CD4-positive, alpha-beta T cell treated with Interleukin-21 for 1 hour (primary cell): ENCODE data around the gene OSTN.
"Not testable (repeated sequence)": the region's sequence is repeated elsewhere in the genome, so short reads cannot be mapped to it uniquely, and the experiment has no call there.

Experiments used
- DNase-seq: peaks from one replicate; pipeline ENCODE4 v3.0.0-alpha.2; 2020

Gene OSTN, protein sequence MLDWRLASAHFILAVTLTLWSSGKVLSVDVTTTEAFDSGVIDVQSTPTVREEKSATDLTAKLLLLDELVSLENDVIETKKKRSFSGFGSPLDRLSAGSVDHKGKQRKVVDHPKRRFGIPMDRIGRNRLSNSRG

DNA sequence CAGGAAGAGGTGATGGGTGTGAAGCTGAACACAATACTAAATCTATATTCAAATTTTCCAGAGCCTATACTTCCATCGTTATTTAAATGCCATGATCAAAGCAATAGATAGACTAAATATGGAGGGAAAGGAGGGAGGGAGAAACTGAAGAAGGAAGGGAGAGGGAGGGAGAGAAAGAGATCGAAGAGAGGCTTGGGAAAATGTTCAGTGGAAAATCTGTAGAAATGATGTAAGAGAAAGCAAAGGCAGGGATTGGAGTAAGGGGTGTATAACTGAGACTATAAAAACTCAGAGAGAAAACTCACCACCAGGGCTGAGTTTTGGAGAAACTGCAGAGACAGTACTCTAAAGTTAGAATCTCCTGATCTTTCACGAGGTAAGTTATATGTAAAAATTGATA lies at the start of gene OSTN:
OSTN (plus strand) TSS at position 310 of the 400 bp plus-strand sequence. CDS start 13,292 bp downstream, outside the sequence.
- DNase-seq, result no peak

DNA sequence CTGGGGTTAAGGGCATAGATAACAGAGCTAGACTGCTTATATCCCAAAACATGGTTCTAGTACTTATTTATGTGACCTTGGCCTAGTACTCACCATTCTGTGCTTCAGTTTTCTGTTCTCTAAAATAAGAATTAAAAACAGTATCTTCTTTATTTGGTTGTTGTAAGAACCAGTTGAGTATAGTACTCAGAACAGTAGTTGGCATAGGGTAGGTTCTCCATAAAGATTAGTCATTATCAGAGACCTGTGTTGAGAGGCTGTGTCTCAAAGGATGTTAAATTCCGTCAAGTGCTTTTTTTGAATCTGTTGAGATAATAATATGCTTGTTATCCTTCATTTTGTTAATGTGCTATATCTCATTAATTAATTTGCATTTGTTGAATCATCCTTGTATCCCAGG lies 47.4 kb upstream of the OSTN start:
- no peak for DNase-seq

DNA sequence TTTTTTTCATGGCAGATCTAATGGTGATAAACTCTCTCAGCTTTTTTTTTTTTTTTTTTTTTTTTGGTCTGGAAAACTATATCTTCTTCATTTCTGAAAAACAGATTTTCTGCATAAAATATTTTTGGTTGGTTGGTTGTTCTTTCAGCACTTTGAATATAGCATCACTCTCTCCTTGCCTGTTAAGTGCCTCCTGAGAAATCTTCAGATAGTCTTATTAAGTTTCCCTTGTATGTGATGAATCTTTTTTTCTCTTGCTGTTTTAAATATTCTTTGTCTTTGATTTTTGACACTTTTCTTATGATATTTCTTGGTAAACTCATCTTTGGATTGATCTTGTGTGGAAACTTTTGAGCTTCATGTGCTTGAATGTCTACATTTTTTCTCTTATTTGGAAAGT lies 44.2 kb upstream of the OSTN start:
- no peak for DNase-seq

DNA sequence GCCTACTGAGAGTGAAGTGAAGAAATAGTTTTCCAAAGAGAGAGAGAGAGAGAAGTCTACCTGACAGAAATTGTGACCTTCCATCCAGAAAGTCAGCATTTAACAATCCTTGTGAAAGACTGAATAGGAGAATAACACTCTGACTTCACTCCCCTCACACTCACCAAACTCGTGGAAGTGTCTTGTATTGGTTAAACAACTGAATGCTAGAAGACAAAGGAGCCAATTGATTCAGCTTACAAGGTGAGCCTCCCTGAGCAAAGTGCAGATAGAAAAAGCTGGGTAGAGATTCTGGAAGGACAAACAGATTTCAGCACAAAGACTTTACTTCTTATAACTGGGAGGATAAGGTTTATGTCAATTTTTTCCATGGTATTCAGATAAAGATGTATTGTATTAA lies 40.8 kb upstream of the OSTN start:
- DNase-seq, result no peak

DNA sequence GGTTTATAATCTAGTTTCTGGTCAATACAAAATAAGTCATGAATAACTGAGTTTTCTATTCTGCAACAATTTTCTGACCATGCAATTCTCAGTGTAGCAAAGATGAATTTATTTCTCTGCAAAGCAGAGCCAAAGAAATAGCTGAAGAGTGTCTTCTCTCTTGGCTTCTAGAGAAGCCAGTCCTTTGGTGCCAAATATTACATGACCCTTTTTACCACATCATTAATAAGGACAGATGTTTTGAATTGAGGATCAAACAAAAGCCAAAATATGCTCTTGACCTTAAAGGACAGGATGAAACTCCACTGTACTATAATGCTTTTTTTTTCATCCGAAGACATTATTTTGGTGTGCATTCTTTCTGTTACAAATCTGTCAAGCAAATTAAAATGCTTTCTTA lies 40.2 kb upstream of the OSTN start:
- no peak for DNase-seq

DNA sequence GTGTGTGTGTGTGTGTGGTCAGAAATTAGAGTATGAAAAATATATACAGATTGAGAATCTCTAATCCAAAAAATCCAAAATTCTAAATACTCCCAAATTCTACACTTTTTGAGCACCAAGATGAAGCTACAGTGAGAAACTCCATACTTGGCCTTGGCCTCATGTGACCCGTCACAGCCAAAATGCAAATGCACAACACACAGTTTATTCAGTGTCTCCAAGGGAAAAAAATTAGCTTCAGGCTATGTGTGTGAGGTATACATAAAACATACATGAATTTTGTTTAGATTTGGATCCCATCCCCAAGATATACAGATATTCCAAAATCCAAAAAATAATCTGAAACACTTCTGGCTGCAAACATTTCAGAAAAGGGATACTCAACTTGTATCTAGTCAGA lies 33.2 kb upstream of the OSTN start:
- no peak for DNase-seq

- no peak for DNase-seq
Measured at GRCh38 chr3:191166368-191166767, 32.7 kb upstream of the OSTN start.

- DNase-seq, result no peak
Measured at GRCh38 chr3:191169566-191169965, 29.5 kb upstream of the OSTN start.

DNA sequence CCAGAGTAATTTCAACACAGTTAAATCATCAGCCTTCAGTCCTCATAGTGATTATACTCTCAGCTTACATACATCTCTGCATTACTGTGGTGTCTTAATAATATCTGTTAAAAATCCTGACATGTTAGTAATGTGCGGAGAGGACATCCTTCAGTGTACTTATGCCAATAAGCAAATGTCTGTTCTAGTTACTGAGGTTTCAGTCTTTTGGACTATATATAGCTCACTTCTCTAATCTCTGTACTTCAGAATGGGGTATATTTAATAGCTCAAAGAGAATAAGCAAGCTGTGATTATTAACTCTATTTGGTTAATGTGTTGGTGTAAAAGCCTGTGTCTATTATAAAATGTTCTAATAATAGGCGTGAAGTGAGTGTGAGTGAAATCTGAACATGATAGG lies 28.9 kb upstream of the OSTN start:
- no peak for DNase-seq

DNA sequence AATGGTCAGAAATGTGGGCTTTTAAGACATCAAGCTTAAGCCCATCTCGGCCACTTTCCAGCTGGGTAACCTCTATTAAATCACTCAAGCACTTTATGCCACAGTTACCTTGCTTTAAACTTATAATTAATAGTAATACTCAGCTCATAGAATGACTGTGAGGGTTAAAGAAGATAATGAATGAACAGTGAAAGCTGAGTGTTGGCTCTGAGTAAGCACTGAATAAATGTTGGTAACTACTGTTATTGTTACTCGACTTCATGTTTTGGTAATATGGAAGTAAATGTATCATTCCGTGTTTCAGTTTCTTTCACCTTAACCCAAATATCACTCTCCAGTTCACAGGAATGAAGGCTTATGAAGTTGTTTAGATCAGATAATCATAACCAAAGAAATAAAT lies 23.9 kb upstream of the OSTN start:
- DNase-seq, result no peak

- DNase-seq, result no peak
Measured at GRCh38 chr3:191176038-191176785, 22.8 kb upstream of the OSTN start.

DNA sequence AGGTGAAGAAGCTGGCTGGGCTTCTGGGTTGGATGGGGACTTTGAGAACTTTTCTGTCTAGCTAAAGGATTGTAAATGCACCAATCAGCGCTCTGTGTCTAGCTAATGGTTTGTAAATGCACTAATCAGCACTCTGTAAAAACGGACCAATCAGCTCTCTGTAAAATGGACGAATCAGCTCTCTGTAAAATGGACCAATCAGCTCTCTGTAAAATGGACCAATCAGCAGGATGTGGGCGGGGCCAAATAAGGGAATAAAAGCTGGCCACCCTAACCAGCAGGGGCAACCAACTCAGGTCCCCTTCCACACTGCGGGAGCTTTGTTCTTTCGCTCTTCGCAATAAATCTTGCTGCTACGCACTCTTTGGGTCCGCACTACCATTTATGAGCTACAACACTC lies 13.7 kb upstream of the OSTN start:
- DNase-seq, result not testable (repeated sequence)

GRCh38 chr3:191188246-191188645 lies 10.8 kb upstream of the OSTN start:
- not testable (repeated sequence) for DNase-seq

DNA sequence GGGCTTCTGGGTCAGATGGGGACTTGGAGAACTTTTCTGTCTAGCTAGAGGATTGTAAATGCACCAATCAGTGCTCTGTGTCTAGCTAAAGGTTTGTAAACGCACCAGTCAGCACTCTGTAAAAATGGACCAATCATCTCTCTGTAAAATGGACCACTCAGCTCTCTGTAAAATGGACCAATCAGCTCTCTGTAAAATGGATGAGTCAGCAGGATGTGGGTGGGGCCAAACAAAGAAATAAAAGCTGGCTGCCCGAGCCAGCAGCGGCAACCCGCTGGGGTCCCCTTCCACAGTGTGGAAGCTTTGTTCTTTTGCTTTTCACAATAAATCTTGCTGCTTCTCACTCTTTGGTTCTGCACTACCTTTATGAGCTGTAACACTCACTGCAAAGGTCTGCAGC lies 6.8 kb upstream of the OSTN start:
- DNase-seq, result not testable (repeated sequence)

GRCh38 chr3:191192941-191193340 lies 6.1 kb upstream of the OSTN start:
- DNase-seq, result no peak

DNA sequence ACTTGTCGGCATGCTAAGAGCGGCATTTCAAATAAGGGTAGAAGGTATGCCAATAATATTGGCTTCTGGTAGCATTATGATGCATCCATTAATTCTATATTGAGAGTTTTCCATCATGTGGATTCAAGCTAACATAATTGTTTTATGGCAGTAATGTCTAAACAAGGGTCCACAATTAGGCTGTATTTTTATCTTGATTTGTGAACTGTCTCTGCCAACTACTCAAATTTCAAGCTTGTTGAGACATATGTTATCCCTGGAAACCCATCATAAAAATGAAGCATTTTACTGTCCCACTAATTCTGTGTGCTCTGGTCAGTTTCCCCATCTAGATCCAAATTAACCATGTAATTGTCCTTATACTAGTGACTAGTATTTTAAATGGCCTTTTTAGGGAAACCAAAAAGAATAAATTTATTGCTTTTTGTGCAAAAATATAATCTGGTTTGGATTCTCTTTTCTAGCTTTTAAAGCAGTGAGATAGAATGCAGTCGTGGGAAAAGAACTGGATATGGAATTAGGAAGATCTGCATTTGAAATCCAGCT lies 1.2 kb upstream of the OSTN start:
- no peak for DNase-seq

DNA sequence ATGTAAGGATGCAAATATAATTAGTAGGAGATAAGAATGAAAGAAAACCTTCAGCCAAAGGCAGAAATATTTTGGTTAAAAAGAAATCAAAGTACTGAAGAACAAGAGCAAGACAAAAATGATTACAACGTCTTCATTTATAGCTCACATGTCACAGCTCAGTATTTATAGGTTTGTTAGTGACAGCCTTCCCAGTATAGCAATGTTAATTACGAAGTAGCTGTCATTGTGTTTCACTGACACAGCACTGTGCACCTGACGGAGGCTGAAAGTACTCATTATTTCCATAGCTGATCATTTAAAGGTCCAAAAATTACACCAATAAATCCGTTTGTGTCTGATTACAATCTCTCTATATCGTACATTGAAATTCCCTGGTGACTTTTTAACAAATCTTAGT lies 561 bp upstream of the OSTN start:
- DNase-seq, result no peak

- no peak for DNase-seq
Measured at GRCh38 chr3:191210032-191210431, 11.0 kb downstream of the OSTN start.

- DNase-seq, result no peak
Measured at GRCh38 chr3:191216510-191216909, 17.5 kb downstream of the OSTN start.

DNA sequence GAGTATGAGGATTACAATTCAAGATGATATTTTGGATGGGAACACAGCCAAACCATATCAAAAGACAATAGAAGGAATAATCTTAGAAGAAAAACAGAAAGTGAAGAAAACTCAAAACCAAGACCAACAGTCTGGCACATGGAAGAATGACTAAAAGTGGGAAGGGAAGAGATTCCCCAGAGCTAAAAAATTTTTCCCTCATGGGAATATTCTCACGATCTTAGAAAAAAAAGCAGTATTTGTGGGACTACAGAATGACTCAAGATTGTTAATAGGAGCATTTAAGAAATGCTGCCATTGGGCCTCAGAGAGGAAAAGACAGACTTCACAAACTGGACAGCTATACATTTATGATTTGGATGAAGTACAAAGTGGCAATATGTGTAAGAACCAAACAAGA lies 18.3 kb downstream of the OSTN start:
- DNase-seq, result no peak

- DNase-seq, result no peak
Measured at GRCh38 chr3:191220908-191221307, 21.9 kb downstream of the OSTN start.

DNA sequence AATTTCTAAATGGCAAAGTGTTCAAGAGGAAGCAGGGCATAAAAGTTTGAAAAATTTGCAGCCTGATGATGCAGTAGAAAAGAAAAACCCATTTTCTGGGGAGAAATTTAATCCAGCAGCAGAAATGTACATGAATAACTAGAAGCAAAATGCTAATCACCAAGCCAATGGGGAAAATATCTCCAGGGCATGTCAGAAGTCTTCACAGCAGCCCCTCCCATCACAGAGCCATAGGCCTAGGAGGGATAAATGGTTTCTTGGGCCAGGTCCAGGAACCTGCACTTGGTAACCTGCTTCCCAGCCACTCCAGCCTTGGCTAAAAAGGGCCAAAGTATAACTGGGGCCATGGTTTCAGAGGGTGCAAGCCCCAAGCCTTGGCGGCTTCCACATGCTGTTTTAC lies 22.6 kb downstream of the OSTN start:
- DNase-seq, result no peak

GRCh38 chr3:191227541-191227940 lies 28.5 kb downstream of the OSTN start:
- no peak for DNase-seq

- no peak for DNase-seq
Measured at GRCh38 chr3:191234216-191234615, 35.2 kb downstream of the OSTN start.
